CD4-positive, alpha-beta T cell treated with Interleukin-6 at 100 ng/mL for 8 hours (primary cell): ENCODE data around the gene NADK.
"Not testable (repeated sequence)": the region's sequence is repeated elsewhere in the genome, so short reads cannot be mapped to it uniquely, and the experiment has no call there.

ENCODE experiments used
- DNase-seq: peaks from one replicate; pipeline ENCODE4 v3.0.0-alpha.2; 2020; ENCODE audit warnings: mixed read lengths, low spot score

The NADK gene

DNA sequence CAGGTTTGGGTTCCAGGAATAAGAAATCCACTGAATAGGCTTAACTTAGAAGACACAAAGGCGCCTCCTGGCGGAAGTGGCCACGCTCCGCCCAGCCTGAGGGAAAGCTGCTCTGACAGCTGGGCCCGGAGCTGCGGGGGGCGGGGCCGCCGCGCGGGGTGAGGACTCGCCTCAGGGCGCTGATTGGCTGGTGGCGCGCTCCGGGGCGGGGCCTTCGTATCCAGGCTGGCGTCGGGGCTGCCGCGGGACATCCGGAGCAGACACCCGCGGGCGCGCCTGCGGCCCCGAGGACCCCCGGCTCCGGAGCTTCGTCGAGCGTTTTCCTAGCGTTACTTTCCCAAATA, 31.7 kb downstream of the NADK start:
- DNase-seq: not testable (repeated sequence)

- DNase-seq: peak; percentile 64
These were observed 32.4 kb downstream of the NADK start for GRCh38 chr1:1745651-1746565.

DNA sequence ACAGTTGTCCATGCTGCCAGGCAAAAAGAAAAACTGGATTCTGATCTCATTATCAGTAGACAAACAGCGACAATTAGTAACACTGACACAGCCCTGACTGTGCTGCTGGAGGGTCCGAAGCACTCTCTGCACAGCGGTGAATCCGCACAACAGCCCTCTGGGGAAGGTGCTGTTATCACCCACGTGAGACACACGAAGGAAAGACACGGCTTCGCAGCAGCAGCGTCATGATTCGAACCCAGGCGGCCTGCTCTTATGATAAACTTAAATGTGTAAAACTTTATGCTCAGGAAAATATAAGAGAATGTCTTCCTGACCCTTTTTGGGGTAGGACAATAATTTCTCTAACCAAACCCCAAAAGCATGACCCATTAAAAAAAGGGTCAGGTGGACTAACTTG, 35.7 kb downstream of the NADK start:
- not testable (repeated sequence) for DNase-seq

GRCh38 chr1:1741013-1741412, 37.3 kb downstream of the NADK start:
- not testable (repeated sequence) for DNase-seq

DNA sequence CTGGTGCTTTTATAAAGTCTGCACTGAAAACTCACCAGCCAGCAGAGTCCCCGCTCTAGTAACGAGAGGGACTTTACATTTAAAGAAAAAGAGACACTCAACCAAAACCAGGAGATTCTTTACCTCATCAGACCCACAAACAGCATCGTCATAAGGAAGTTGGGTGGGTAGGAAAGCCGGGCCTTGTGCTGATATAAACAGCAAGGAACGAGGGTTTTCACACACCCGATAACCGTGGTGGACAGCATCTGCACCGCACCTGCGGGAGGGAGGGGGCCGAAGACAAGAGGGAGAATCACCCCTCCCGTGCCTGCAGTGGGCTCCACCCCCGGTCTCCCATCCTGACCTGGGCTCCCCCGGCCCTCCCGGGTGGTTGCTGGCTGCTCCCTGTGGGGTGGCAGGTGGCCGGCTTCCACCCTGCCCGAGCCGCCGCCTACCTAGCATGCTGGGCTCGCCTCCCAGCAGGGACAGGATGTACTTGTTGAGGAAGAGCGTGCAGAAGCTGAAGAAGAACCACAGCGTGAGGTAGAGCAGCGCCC, 39.4 kb downstream of the NADK start:
- DNase-seq: not testable (repeated sequence)

GRCh38 chr1:1737675-1738590, 40.3 kb downstream of the NADK start:
- not testable (repeated sequence) for DNase-seq

DNA sequence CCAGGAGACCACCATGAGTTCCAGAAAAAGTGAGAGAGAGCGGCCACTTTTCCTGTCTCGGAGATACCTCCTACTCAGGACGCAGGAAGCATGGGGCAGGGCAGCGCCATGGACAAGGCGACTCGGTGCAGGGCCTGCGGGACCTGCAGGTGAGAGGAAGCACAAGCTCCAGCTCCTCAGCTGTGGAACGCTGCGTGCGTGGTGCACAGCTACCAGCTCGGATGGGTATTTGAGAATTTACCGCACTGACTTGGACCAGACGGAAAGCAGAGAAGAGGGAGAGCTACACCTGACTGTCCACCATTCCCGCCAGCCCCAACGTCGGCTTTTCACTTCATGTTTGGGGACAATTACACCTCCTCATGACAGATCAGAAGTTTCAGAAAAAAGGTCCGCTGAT, 45.9 kb downstream of the NADK start:
- DNase-seq: no peak

DNA sequence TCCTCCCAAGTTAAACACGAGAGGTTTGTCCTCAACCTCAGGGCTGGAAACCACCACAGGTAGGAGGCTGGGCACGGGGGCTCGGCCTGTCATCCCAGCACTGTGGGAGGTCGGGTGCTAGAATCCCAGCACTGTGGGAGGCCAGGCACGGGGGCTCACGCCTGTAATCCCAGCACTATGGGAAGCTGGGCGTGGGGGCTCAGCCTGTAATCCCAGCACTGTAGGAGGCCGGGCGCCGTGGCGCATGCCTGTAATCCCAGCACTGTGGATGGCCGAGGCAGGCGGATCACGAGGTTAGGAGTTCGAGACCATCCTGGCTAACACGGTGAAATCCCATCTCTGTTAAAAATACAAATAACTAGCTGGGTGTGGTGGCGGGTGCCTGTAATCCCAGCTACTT, 47.4 kb downstream of the NADK start:
- DNase-seq: no peak

GRCh38 chr1:1730230-1730629, 48.0 kb downstream of the NADK start:
- not testable (repeated sequence) for DNase-seq

GRCh38 chr1:1729116-1729816, 49.0 kb downstream of the NADK start:
- not testable (repeated sequence) for DNase-seq

GRCh38 chr1:1728308-1729005, 49.8 kb downstream of the NADK start:
- DNase-seq: peak; percentile 48

DNA sequence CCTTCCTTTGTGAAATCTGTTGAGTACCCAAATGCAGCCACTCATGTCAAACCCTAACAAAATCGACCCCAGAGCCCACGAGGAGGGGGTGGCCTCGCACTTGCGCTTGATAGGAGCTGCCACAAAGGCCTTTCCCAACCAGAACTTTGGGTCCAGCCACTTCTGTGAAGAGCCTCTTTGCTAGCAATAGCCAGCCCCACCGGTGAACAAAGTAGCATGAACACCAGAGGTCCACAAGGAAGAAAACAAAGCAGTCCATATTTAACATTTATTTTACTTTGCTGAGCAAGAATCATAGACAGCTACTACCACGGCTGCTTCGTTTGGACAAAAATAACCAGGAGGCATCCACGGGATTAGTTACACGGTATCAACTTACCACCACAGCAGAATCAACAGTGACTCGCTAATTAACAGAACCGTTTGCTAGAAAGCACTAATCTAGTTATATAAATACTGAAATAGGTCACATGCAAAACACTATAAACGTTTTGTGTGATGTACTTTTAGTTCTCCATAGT, 51.1 kb downstream of the NADK start:
- not testable (repeated sequence) for DNase-seq

DNA sequence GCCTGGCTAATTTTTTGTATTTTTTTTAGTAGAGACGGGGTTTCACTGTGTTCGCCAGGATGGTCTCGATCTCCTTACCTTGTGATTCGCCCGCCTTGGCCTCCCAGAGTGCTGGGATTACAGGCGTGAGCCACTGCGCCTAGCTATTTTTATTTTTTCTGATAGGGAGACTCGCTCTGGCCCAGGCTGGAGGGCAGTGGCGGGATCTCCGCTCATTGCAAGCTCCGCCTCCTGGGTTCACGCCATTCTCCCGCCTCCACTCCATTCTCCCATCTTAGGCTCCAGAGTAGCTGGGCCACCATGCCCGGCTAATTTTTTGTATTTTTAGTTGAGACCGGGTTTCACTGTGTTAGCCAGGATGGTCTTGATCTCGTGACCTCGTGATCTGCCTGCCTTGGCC, 52.2 kb downstream of the NADK start:
- DNase-seq: not testable (repeated sequence)

GRCh38 chr1:1724035-1724864, 54.0 kb downstream of the NADK start, which contains the start of gene CDK11A:
Gene CDK11A (minus strand): TSS chr1:1724357. CDS start chr1:1722818, 1,539 bp downstream.
- peak; percentile 98 for DNase-seq

DNA sequence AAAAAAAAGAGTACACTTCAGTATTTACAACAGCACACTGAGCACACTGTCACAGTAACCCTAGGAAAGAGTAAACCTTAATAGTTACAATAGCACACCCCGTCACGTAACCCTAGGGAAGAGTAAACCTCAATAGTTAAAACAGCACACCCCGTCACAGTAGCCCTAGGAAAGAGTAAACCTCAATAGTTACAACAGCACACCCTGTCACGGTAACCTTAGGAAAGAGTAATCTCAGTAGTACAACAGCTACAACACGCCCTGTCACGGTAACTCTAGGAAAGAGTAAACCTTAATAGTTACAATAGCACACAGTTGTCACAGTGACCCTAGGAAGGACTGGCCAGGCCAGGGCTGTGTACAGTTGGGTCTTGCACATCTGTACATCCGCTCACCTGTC, 57.1 kb downstream of the NADK start:
- DNase-seq: no peak

- not testable (repeated sequence) for DNase-seq
These were observed 63.0 kb downstream of the NADK start for GRCh38 chr1:1715109-1715883.

DNA sequence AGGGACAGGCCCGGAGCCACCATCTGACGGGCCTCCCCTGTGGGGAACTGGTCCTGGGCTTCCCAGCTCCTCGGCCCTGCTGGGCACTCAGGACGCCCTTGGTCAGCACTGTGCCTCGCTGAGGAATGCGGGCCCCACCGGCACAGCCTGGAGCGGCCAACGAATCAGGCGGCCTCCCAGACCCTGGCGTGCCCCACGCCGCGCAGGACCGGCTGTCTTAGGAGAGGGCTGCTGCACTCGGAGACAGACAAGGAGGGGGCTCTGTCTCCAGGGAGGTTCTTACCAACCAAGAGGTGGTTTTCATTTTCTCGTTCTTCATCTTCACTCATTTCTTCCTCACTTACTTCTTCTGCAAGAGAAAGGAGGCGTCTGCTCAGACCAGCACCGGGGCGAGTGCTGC, 70.4 kb downstream of the NADK start:
- DNase-seq: not testable (repeated sequence)

DNA sequence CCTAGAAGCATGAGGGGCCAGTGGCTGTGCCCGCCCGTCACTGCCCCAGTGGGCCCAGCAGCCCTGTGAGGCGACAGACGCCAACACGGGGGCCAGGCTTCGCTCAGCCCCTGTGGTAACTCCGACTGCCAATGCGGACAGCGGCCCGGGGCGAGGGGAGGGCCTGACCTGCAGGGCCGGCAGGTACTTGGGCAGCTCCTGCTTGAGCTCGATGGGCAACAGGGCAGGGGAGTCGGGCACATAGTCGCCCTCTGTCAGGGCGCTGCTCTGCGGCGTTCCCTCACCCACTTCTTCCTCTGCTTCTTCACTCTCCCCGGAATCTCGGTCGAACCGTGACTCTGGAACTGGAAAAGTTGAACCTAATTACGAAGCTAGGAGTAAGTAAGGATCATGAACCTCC, 71.0 kb downstream of the NADK start:
- not testable (repeated sequence) for DNase-seq

- not testable (repeated sequence) for DNase-seq
These were observed 72.6 kb downstream of the NADK start for GRCh38 chr1:1705623-1706022.
